GM23338 (cell line): ENCODE results near the gene COX4I1.

Experiments
- CTCF ChIP-seq, 2 experiments: fragments of 200-600 bp in 1 of 2; sonication (generic) in 1 of 2; conservative IDR thresholded peaks; 2 replicates each; pipeline versions ENCODE4 v1.5.1 to v1.6.1; 2016 to 2017; ENCODE audit warnings: antibody characterized with exemption in 2 of 2, low read depth in 2 of 2, mild to moderate bottlenecking in 2 of 2, moderate library complexity in 1 of 2
- NANOG ChIP-seq: IDR thresholded peaks from 2 replicates; pipeline ENCODE4 v1.6.1; 2016; ENCODE audit warnings: antibody characterized with exemption, borderline replicate concordance
- POLR2AphosphoS5 ChIP-seq: IDR thresholded peaks from 2 replicates; pipeline ENCODE4 v1.6.1; 2016; ENCODE audit warnings: antibody characterized with exemption, low read depth
- REST ChIP-seq: IDR thresholded peaks from one replicate; pipeline ENCODE4 v1.6.1; 2018; ENCODE audit warnings: antibody characterized with exemption; ENCODE audit not compliant: unreplicated experiment
- ZNF114 ChIP-seq: fragments of 250-450 bp; sonication (Bioruptor Pico); IDR thresholded peaks from 2 replicates; pipeline ENCODE4 v1.5.0; 2020; ENCODE audit warnings: mild to moderate bottlenecking, moderate library complexity

- TF ChIP-seq POLR2AphosphoS5 (no peak), CTCF (conservative IDR thresholded peaks at IDR 0.05; ENCODE audit: low read depth in 2 of 2) (no peak), REST (no peak), ZNF114 (CRISPR knock-in tag) (no peak), NANOG (no peak)
These were observed 14.7 kb upstream of the COX4I1 start for GRCh38 chr16:85784813-85785212.
